H1 (cell line): ENCODE results near the gene OLR1. TPM values are rescaled to one million over a fixed set of nuclear protein-coding genes. Genes with fewer than 3 reads are reported as not detected.

ENCODE experiments used
- BRCA1 ChIP-seq: IDR thresholded peaks from 2 replicates; pipeline ENCODE4 v1.6.1; 2012; ENCODE audit warnings: low read depth, low read length, improper control_type of control experiment
- CBX8 ChIP-seq: fragments of 300-800, 300-1000 bp; sonication (generic); IDR thresholded peaks from 2 replicates; pipeline ENCODE4 v1.7.1; 2016; ENCODE audit warnings: low read depth, low read length, borderline replicate concordance
- JUN ChIP-seq: IDR thresholded peaks from 2 replicates; pipeline ENCODE4 v1.6.1; 2011; ENCODE audit warnings: low read depth, mild to moderate bottlenecking, improper control_type of control experiment, low read length
- KDM5A ChIP-seq: fragments of 200-600 bp; IDR thresholded peaks from 2 replicates; pipeline ENCODE4 v1.7.1; 2012; ENCODE audit warnings: mild to moderate bottlenecking, low read length, inconsistent platforms, mixed read lengths
- POLR2AphosphoS5 ChIP-seq: IDR thresholded peaks from 2 replicates; pipeline ENCODE4 v1.6.1; 2011; ENCODE audit warnings: low read depth, low read length
- polyA plus RNA-seq, 7 experiments: library from polyadenylated mRNA; depleted of rRNA in 3 of 7; stranded (reverse) in 5 of 7; unstranded in 2 of 7; fragments of >200 nt in 5 of 7; fragments of 200-250 nt in 2 of 7; gene quantifications; 1 replicate in 5 of 7; 2 replicates in 1 of 7; 4 replicates in 1 of 7; pipeline versions ENCODE4 v1.2.1 to v1.2.3, GENCODE V29; 2011 to 2013; ENCODE audit warnings: missing spikeins in 2 of 7, mixed read lengths in 2 of 7
- total RNA-seq: library from RNA; stranded (reverse); fragmentation: NEBNext Ultra II Directional; extraction: Animal tissue kit (Norgen Biotek cat#: 25700); gene quantifications from 2 replicates; pipeline ENCODE4 v1.2.1, GENCODE V29; 2021
- TF ChIP-seq, protein P1 (sequence below), 3 experiments: IDR thresholded peaks; 1 replicate in 2 of 3; 2 replicates in 1 of 3; pipeline versions ENCODE4 v1.5.1 to v1.6.1; 2011; ENCODE audit warnings: low read length in 3 of 3, mild to moderate bottlenecking in 3 of 3, inconsistent platforms in 2 of 3, low read depth in 1 of 3, moderate library complexity in 1 of 3; ENCODE audit not compliant: insufficient read depth in 1 of 3; ENCODE audit errors: control extremely low read depth in 1 of 3

The OLR1 gene
- total and polyA plus RNA-seq, 2 of the 8 experiments (the other 6 are each of a cell fraction or from before 2014, with no cell fraction given) = not detected

DNA sequence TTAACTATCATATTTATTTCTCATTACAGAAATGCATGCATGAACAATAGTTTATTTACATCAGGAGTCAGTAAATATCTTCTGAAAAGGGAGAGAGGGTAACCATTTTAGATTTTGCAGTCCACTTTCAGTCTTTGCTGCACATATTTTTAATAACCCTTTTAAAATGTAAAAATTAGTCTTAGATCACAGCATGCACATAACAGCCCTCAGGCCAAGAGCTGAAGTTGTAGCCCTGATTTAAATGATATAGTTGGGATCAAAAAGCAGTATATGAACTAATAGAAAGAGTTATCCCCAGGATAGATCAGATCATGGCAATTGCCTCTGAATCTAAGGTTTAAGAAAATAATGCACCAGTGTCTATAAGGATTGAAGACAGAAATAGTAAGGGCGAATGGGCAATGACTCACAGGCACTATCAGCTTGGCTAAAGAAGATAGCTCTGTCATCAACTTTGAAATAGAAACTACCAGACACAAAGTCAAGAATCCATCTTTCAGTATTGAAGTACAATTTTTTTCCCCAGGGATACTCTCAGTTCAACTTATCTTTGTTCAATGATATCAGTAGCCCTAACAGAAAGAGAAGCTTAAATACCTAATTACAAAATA, 28.8 kb downstream of the OLR1 start (continued):
- TF ChIP-seq, protein P1, sequence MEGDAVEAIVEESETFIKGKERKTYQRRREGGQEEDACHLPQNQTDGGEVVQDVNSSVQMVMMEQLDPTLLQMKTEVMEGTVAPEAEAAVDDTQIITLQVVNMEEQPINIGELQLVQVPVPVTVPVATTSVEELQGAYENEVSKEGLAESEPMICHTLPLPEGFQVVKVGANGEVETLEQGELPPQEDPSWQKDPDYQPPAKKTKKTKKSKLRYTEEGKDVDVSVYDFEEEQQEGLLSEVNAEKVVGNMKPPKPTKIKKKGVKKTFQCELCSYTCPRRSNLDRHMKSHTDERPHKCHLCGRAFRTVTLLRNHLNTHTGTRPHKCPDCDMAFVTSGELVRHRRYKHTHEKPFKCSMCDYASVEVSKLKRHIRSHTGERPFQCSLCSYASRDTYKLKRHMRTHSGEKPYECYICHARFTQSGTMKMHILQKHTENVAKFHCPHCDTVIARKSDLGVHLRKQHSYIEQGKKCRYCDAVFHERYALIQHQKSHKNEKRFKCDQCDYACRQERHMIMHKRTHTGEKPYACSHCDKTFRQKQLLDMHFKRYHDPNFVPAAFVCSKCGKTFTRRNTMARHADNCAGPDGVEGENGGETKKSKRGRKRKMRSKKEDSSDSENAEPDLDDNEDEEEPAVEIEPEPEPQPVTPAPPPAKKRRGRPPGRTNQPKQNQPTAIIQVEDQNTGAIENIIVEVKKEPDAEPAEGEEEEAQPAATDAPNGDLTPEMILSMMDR (IDR thresholded peaks at IDR 0.05; ENCODE audit: control extremely low read depth in 1 of 3, insufficient read depth in 1 of 3, low read depth in 1 of 3, low read length in 3 of 3) = no peak
- TF ChIP-seq BRCA1 = no peak
- TF ChIP-seq CBX8 = no peak
- no peak for TF ChIP-seq POLR2AphosphoS5
- TF ChIP-seq KDM5A = no peak
- TF ChIP-seq JUN = no peak
